WTC11 (cell line): ENCODE data around the gene ADGRE2. TPM values are rescaled to one million over a fixed set of nuclear protein-coding genes. Genes with fewer than 3 reads are reported as not detected.

ENCODE experiments used
- ATAC-seq: fragments of 200-7000 bp; cut with Tn5 transposase; 2 replicates; pipeline ENCODE4 v1.10.0; 2021; ENCODE audit warnings: mild to moderate bottlenecking, moderate library complexity
- CTCF ChIA-PET: fragments of 300-600 bp; sonication (Branson Sonifier 250); formaldehyde crosslinking; loops from one replicate; lab custom pipeline; 2021; ENCODE audit warnings: antibody characterized with exemption; lab: Charles Lee
- POLR2A ChIA-PET: fragments of 350-600 bp; sonication (Branson Sonifier 250); formaldehyde crosslinking; loops from one replicate; lab custom pipeline; 2021; ENCODE audit warnings: antibody characterized with exemption; lab: Charles Lee
- DNase-seq: peaks from one replicate; pipeline ENCODE4 v3.0.0; 2021; ENCODE audit warnings: low spot score
- H3K27ac Mint-ChIP-seq: 2 replicates; pipeline ENCODE4 v1.8.0; 2021; ENCODE audit warnings: mixed read lengths
- H3K27me3 Mint-ChIP-seq: 2 replicates; pipeline ENCODE4 v1.8.0; 2021; ENCODE audit warnings: low read depth, mild to moderate bottlenecking, moderate library complexity, mixed read lengths
- H3K36me3 Mint-ChIP-seq: 2 replicates; pipeline ENCODE4 v1.8.0; 2021; ENCODE audit warnings: mixed read lengths
- H3K4me1 Mint-ChIP-seq: 2 replicates; pipeline ENCODE4 v1.8.0; 2022; ENCODE audit warnings: mixed read lengths
- H3K4me3 Mint-ChIP-seq: 2 replicates; pipeline ENCODE4 v1.8.0; 2021; ENCODE audit warnings: mild to moderate bottlenecking, moderate library complexity, mixed read lengths
- H3K9me3 Mint-ChIP-seq: 2 replicates; pipeline ENCODE4 v1.8.0; 2021; ENCODE audit warnings: mixed read lengths
- ESRRA ChIP-seq: sonication (generic); formaldehyde crosslinking; IDR thresholded peaks from 2 replicates; pipeline ENCODE4 v1.8.1; 2022; ENCODE audit warnings: mild to moderate bottlenecking, missing genetic modification reagents, borderline replicate concordance
- ETV6 ChIP-seq: sonication (generic); formaldehyde crosslinking; IDR thresholded peaks from 2 replicates; pipeline ENCODE4 v1.8.1; 2022; ENCODE audit warnings: mild to moderate bottlenecking, missing genetic modification reagents
- FOXK1 ChIP-seq: sonication (generic); formaldehyde crosslinking; IDR thresholded peaks from 2 replicates; pipeline ENCODE4 v1.8.0; 2022; ENCODE audit warnings: mild to moderate bottlenecking, moderate library complexity, missing genetic modification reagents
- GRHL2 ChIP-seq: fragments of 250-450 bp; sonication (Bioruptor Pico); IDR thresholded peaks from 2 replicates; pipeline ENCODE4 v1.8.0; 2022; ENCODE audit warnings: mild to moderate bottlenecking, moderate library complexity; ENCODE audit not compliant: insufficient replicate concordance, severe bottlenecking
- RORB ChIP-seq: fragments of 250-450 bp; sonication (Bioruptor Pico); IDR thresholded peaks from 2 replicates; pipeline ENCODE4 v1.9.0; 2021; ENCODE audit warnings: mild to moderate bottlenecking
- SMAD3 ChIP-seq: sonication (generic); formaldehyde crosslinking; IDR thresholded peaks from 2 replicates; pipeline ENCODE4 v1.8.0; 2022; ENCODE audit warnings: missing genetic modification reagents, mild to moderate bottlenecking, borderline replicate concordance
- total RNA-seq: library from RNA; stranded (reverse); gene quantifications from 3 replicates; pipeline ENCODE4 v1.2.3, GENCODE V29; 2021
- TF ChIP-seq, protein P1 (sequence below): sonication (generic); formaldehyde crosslinking; IDR thresholded peaks from 2 replicates; pipeline ENCODE4 v1.8.1; 2023; ENCODE audit warnings: mild to moderate bottlenecking, missing genetic modification reagents
- TF ChIP-seq, protein P2 (sequence below): sonication (generic); formaldehyde crosslinking; IDR thresholded peaks from 2 replicates; pipeline ENCODE4 v1.8.0; 2022; ENCODE audit warnings: mild to moderate bottlenecking, missing genetic modification reagents
- TF ChIP-seq, protein P3 (sequence below): sonication (generic); formaldehyde crosslinking; IDR thresholded peaks from 2 replicates; pipeline ENCODE4 v1.8.1; 2023; ENCODE audit warnings: mild to moderate bottlenecking, missing genetic modification reagents, moderate library complexity
- TF ChIP-seq, protein P4 (sequence below): sonication (generic); formaldehyde crosslinking; IDR thresholded peaks from 2 replicates; pipeline ENCODE4 v1.8.1; 2023; ENCODE audit warnings: mild to moderate bottlenecking, missing genetic modification reagents, borderline replicate concordance
- TF ChIP-seq, protein P5 (sequence below): sonication (generic); formaldehyde crosslinking; IDR thresholded peaks from 2 replicates; pipeline ENCODE4 v1.8.0; 2022; ENCODE audit warnings: mild to moderate bottlenecking, missing genetic modification reagents
- TF ChIP-seq, protein P6 (sequence below): fragments of 250-450 bp; sonication (Bioruptor Pico); IDR thresholded peaks from 2 replicates; pipeline ENCODE4 v1.9.0; 2021; ENCODE audit warnings: mild to moderate bottlenecking
- TF ChIP-seq, protein P7 (sequence below): sonication (generic); formaldehyde crosslinking; IDR thresholded peaks from 2 replicates; pipeline ENCODE4 v1.8.1; 2023; ENCODE audit warnings: mild to moderate bottlenecking, missing genetic modification reagents, moderate library complexity
- TF ChIP-seq, protein P8 (sequence below): sonication (generic); formaldehyde crosslinking; IDR thresholded peaks from 2 replicates; pipeline ENCODE4 v1.8.0; 2023; ENCODE audit warnings: missing genetic modification reagents, mild to moderate bottlenecking, borderline replicate concordance
- TF ChIP-seq, protein P9 (sequence below): fragments of 250-450 bp; sonication (Bioruptor Pico); IDR thresholded peaks from 2 replicates; pipeline ENCODE4 v2.1.2; 2022; ENCODE audit warnings: mild to moderate bottlenecking, moderate library complexity

ADGRE2 gene
- total RNA-seq, 1 experiment from 2014 or later: 4.0 TPM

DNA sequence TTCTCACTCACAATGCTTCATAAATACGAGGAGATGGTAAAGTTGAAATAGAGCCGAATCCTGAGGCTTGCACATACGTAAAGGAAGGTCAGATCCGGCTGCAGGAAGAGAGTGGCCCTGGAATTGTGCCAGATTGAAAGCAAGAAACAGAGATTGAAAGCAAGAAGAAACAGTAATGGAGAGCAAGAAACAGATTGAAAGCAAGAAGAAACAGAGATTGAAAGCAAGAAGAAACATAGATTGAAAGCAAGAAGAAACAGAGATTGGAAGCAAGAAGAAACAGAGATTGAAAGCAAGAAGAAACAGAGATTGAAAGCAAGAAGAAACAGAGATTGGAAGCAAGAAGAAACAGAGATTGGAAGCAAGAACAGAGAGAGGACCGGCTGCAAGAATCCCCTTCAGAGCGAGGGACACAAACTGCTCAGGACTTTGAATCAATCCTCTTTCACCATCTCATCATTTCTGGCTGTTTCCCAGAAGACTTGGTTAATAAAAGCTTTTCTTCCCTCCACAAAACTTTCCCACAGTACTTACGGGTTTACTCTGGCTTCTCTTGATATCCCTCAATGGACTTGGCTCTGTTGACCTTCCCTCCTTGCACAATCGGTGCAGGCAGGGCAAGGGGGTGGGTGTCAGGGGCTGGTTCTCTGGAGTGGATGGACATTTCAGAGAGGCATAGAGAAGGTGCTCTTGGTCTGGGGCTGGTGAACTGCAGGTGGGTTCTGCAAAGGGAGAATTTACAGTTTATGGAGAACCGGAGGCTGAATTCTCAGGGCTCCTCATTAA is 31.1 kb upstream of the ADGRE2 start (continued):
- TF ChIP-seq, protein P1, sequence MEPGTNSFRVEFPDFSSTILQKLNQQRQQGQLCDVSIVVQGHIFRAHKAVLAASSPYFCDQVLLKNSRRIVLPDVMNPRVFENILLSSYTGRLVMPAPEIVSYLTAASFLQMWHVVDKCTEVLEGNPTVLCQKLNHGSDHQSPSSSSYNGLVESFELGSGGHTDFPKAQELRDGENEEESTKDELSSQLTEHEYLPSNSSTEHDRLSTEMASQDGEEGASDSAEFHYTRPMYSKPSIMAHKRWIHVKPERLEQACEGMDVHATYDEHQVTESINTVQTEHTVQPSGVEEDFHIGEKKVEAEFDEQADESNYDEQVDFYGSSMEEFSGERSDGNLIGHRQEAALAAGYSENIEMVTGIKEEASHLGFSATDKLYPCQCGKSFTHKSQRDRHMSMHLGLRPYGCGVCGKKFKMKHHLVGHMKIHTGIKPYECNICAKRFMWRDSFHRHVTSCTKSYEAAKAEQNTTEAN: no peak
- no peak for TF ChIP-seq SMAD3 (CRISPR knock-in tag)

DNA sequence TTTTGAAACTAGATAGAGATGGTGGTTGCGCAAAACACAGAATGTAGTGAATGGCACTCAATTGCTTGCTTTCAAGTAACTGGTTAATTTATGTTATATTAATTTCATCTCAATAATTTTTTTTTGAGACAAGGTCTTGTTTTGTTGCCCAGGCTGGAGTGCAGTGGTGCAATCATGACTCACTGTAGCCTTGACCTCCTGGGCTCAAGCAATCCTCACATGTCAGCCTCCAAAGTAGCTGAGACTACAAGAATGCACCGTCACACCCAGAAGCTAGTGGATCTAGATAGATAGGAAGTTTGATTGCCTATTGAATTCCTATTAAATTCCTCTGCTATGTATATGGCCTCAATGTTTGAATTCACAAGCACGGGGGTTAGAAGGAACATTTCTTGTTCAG is 26.4 kb upstream of the ADGRE2 start:
- H3K4me3 Mint-ChIP-seq: no peak overlapping the region
- H3K36me3 Mint-ChIP-seq: no peaks in the 10 kb centered on the region
- no peak overlapping the region for H3K27ac Mint-ChIP-seq
- no peak for DNase-seq
- POLR2A ChIA-PET: no interaction called here
- no peaks in the 10 kb centered on the region; the same call in 1 of the 2 replicates for H3K27me3 Mint-ChIP-seq
- H3K9me3 Mint-ChIP-seq: peaks cover 3% of the 10 kb centered on the region
- ATAC-seq: no peak
- CTCF ChIA-PET: interaction anchor here (1.7 kb wide), 1 partner anchor 19 kb away, joined by 9 read pairs; no protein-coding TSS in a partner anchor
- H3K4me1 Mint-ChIP-seq: peaks cover 17% of the 10 kb centered on the region
- TF ChIP-seq RORB (no peak), ETV6 (no peak), SMAD3 (CRISPR knock-in tag) (no peak), GRHL2 (CRISPR knock-in tag) (no peak), FOXK1 (CRISPR knock-in tag) (no peak), ESRRA (CRISPR knock-in tag) (no peak)
- TF ChIP-seq, protein P2, sequence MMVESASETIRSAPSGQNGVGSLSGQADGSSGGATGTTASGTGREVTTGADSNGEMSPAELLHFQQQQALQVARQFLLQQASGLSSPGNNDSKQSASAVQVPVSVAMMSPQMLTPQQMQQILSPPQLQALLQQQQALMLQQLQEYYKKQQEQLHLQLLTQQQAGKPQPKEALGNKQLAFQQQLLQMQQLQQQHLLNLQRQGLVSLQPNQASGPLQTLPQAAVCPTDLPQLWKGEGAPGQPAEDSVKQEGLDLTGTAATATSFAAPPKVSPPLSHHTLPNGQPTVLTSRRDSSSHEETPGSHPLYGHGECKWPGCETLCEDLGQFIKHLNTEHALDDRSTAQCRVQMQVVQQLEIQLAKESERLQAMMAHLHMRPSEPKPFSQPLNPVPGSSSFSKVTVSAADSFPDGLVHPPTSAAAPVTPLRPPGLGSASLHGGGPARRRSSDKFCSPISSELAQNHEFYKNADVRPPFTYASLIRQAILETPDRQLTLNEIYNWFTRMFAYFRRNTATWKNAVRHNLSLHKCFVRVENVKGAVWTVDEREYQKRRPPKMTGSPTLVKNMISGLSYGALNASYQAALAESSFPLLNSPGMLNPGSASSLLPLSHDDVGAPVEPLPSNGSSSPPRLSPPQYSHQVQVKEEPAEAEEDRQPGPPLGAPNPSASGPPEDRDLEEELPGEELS (CRISPR knock-in tag): no peak
- TF ChIP-seq, protein P3, sequence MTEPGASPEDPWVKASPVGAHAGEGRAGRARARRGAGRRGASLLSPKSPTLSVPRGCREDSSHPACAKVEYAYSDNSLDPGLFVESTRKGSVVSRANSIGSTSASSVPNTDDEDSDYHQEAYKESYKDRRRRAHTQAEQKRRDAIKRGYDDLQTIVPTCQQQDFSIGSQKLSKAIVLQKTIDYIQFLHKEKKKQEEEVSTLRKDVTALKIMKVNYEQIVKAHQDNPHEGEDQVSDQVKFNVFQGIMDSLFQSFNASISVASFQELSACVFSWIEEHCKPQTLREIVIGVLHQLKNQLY: no peak
- TF ChIP-seq, protein P4, sequence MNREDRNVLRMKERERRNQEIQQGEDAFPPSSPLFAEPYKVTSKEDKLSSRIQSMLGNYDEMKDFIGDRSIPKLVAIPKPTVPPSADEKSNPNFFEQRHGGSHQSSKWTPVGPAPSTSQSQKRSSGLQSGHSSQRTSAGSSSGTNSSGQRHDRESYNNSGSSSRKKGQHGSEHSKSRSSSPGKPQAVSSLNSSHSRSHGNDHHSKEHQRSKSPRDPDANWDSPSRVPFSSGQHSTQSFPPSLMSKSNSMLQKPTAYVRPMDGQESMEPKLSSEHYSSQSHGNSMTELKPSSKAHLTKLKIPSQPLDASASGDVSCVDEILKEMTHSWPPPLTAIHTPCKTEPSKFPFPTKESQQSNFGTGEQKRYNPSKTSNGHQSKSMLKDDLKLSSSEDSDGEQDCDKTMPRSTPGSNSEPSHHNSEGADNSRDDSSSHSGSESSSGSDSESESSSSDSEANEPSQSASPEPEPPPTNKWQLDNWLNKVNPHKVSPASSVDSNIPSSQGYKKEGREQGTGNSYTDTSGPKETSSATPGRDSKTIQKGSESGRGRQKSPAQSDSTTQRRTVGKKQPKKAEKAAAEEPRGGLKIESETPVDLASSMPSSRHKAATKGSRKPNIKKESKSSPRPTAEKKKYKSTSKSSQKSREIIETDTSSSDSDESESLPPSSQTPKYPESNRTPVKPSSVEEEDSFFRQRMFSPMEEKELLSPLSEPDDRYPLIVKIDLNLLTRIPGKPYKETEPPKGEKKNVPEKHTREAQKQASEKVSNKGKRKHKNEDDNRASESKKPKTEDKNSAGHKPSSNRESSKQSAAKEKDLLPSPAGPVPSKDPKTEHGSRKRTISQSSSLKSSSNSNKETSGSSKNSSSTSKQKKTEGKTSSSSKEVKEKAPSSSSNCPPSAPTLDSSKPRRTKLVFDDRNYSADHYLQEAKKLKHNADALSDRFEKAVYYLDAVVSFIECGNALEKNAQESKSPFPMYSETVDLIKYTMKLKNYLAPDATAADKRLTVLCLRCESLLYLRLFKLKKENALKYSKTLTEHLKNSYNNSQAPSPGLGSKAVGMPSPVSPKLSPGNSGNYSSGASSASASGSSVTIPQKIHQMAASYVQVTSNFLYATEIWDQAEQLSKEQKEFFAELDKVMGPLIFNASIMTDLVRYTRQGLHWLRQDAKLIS (CRISPR knock-in tag): no peak
- TF ChIP-seq, protein P5, sequence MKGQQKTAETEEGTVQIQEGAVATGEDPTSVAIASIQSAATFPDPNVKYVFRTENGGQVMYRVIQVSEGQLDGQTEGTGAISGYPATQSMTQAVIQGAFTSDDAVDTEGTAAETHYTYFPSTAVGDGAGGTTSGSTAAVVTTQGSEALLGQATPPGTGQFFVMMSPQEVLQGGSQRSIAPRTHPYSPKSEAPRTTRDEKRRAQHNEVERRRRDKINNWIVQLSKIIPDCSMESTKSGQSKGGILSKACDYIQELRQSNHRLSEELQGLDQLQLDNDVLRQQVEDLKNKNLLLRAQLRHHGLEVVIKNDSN (CRISPR knock-in tag): no peak
- TF ChIP-seq, protein P6, sequence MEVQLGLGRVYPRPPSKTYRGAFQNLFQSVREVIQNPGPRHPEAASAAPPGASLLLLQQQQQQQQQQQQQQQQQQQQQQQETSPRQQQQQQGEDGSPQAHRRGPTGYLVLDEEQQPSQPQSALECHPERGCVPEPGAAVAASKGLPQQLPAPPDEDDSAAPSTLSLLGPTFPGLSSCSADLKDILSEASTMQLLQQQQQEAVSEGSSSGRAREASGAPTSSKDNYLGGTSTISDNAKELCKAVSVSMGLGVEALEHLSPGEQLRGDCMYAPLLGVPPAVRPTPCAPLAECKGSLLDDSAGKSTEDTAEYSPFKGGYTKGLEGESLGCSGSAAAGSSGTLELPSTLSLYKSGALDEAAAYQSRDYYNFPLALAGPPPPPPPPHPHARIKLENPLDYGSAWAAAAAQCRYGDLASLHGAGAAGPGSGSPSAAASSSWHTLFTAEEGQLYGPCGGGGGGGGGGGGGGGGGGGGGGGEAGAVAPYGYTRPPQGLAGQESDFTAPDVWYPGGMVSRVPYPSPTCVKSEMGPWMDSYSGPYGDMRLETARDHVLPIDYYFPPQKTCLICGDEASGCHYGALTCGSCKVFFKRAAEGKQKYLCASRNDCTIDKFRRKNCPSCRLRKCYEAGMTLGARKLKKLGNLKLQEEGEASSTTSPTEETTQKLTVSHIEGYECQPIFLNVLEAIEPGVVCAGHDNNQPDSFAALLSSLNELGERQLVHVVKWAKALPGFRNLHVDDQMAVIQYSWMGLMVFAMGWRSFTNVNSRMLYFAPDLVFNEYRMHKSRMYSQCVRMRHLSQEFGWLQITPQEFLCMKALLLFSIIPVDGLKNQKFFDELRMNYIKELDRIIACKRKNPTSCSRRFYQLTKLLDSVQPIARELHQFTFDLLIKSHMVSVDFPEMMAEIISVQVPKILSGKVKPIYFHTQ: no peak
- TF ChIP-seq, protein P7, sequence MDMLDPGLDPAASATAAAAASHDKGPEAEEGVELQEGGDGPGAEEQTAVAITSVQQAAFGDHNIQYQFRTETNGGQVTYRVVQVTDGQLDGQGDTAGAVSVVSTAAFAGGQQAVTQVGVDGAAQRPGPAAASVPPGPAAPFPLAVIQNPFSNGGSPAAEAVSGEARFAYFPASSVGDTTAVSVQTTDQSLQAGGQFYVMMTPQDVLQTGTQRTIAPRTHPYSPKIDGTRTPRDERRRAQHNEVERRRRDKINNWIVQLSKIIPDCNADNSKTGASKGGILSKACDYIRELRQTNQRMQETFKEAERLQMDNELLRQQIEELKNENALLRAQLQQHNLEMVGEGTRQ (CRISPR knock-in tag): no peak
- TF ChIP-seq, protein P8, sequence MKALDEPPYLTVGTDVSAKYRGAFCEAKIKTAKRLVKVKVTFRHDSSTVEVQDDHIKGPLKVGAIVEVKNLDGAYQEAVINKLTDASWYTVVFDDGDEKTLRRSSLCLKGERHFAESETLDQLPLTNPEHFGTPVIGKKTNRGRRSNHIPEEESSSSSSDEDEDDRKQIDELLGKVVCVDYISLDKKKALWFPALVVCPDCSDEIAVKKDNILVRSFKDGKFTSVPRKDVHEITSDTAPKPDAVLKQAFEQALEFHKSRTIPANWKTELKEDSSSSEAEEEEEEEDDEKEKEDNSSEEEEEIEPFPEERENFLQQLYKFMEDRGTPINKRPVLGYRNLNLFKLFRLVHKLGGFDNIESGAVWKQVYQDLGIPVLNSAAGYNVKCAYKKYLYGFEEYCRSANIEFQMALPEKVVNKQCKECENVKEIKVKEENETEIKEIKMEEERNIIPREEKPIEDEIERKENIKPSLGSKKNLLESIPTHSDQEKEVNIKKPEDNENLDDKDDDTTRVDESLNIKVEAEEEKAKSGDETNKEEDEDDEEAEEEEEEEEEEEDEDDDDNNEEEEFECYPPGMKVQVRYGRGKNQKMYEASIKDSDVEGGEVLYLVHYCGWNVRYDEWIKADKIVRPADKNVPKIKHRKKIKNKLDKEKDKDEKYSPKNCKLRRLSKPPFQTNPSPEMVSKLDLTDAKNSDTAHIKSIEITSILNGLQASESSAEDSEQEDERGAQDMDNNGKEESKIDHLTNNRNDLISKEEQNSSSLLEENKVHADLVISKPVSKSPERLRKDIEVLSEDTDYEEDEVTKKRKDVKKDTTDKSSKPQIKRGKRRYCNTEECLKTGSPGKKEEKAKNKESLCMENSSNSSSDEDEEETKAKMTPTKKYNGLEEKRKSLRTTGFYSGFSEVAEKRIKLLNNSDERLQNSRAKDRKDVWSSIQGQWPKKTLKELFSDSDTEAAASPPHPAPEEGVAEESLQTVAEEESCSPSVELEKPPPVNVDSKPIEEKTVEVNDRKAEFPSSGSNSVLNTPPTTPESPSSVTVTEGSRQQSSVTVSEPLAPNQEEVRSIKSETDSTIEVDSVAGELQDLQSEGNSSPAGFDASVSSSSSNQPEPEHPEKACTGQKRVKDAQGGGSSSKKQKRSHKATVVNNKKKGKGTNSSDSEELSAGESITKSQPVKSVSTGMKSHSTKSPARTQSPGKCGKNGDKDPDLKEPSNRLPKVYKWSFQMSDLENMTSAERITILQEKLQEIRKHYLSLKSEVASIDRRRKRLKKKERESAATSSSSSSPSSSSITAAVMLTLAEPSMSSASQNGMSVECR: no peak
- TF ChIP-seq, protein P9, sequence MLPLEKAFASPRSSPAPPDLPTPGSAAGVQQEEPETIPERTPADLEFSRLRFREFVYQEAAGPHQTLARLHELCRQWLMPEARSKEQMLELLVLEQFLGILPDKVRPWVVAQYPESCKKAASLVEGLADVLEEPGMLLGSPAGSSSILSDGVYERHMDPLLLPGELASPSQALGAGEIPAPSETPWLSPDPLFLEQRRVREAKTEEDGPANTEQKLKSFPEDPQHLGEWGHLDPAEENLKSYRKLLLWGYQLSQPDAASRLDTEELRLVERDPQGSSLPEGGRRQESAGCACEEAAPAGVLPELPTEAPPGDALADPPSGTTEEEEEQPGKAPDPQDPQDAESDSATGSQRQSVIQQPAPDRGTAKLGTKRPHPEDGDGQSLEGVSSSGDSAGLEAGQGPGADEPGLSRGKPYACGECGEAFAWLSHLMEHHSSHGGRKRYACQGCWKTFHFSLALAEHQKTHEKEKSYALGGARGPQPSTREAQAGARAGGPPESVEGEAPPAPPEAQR (CRISPR knock-in tag): no peak
